HG03196 (cell line): ENCODE data around the gene SH2D2A.

Experiments used
- ATAC-seq: cut with Tn5 transposase; IDR thresholded peaks from one replicate; pipeline ENCODE4 v1.9.1; 2021; ENCODE audit not compliant: unreplicated experiment

SH2D2A gene

GRCh38 chr1:156828400-156829124, 11.9 kb upstream of the SH2D2A start:
- ATAC-seq, result no peak

GRCh38 chr1:156826630-156827029, 10.0 kb upstream of the SH2D2A start:
- ATAC-seq, result no peak

- no peak for ATAC-seq
Measured at GRCh38 chr1:156823210-156823790, 6.7 kb upstream of the SH2D2A start.

- ATAC-seq, result no peak
Measured at GRCh38 chr1:156822680-156823079, 6.0 kb upstream of the SH2D2A start.

- ATAC-seq, result no peak
Measured at GRCh38 chr1:156821801-156822200, 5.2 kb upstream of the SH2D2A start.

- no peak for ATAC-seq
Measured at GRCh38 chr1:156815961-156816422, 656 bp downstream of the SH2D2A start.

GRCh38 chr1:156815307-156815826, 1.3 kb downstream of the SH2D2A start:
- ATAC-seq, result no peak

- ATAC-seq, result no peak
Measured at GRCh38 chr1:156814571-156815260, 1.9 kb downstream of the SH2D2A start.

- ATAC-seq, result no peak
Measured at GRCh38 chr1:156813750-156814570, 2.7 kb downstream of the SH2D2A start.

GRCh38 chr1:156813298-156813697, 3.4 kb downstream of the SH2D2A start:
- ATAC-seq, result no peak

- no peak for ATAC-seq
Measured at GRCh38 chr1:156812293-156812990, 4.2 kb downstream of the SH2D2A start.

- no peak for ATAC-seq
Measured at GRCh38 chr1:156811168-156811567, 5.5 kb downstream of the SH2D2A start.

GRCh38 chr1:156809711-156810366, 6.8 kb downstream of the SH2D2A start:
- no peak for ATAC-seq

- no peak for ATAC-seq
Measured at GRCh38 chr1:156809281-156809680, 7.4 kb downstream of the SH2D2A start.

- no peak for ATAC-seq
Measured at GRCh38 chr1:156808186-156809030, 8.2 kb downstream of the SH2D2A start.

GRCh38 chr1:156807627-156808026, 9.0 kb downstream of the SH2D2A start:
- ATAC-seq, result no peak

GRCh38 chr1:156806512-156807440, 9.9 kb downstream of the SH2D2A start:
- ATAC-seq, result no peak
